ENCODE data around the gene GPR137B. TPM values are rescaled to one million over a fixed set of nuclear protein-coding genes. Genes with fewer than 3 reads are reported as not detected.

GPR137B gene
- total and polyA plus RNA-seq, 12 donors, result 3.4 to 30.0 (median 13.7) TPM

GRCh38 chr1:236120721-236121153 is 21.6 kb upstream of the GPR137B start:
- intact Hi-C loops (cut with DNase I), result no loop called here
- no peaks in the 10 kb centered on the region for H3K4me1 ChIP-seq (replicated peaks in 1 of 2)
- 45 to 61% (median 52%) methylated on average over 9 to 10 of the region's 10 CpGs for WGBS, 4 donors
- H3K9me3 ChIP-seq (replicated peaks in 1 of 3), result no peaks in the 10 kb centered on the region
- H3K27me3 ChIP-seq, result no peaks in the 10 kb centered on the region
- no peak overlapping the region for H3K4me3 ChIP-seq
- TF ChIP-seq CTCF (IDR thresholded peaks at IDR 0.05) (no peak), POLR2A (IDR thresholded peaks at IDR 0.05) (no peak)
- no peak for DNase-seq
- no peak overlapping the region for H3K27ac ChIP-seq
- H3K36me3 ChIP-seq (replicated peaks in 1 of 2), result no peaks in the 10 kb centered on the region

GRCh38 chr1:236122176-236122575 is 20.2 kb upstream of the GPR137B start:
- Histone ChIP-seq H3K4me1 (replicated peaks in 1 of 2) (no peaks in the 10 kb centered on the region), H3K27me3 (no peaks in the 10 kb centered on the region), H3K36me3 (replicated peaks in 1 of 2) (no peaks in the 10 kb centered on the region), H3K4me3 (no peak overlapping the region), H3K9me3 (replicated peaks in 1 of 3) (no peaks in the 10 kb centered on the region), H3K27ac (no peak overlapping the region)
- intact Hi-C loops (cut with DNase I), result no loop called here
- 85 to 96% (median 90%) methylated on average over 7 of the region's 7 CpGs for WGBS, 4 donors
- DNase-seq, result no peak
- TF ChIP-seq CTCF (IDR thresholded peaks at IDR 0.05) (no peak), POLR2A (IDR thresholded peaks at IDR 0.05) (no peak)

GRCh38 chr1:236123563-236123962 is 18.8 kb upstream of the GPR137B start:
- intact Hi-C loops (cut with DNase I), result no loop called here
- Histone ChIP-seq H3K4me1 (replicated peaks in 1 of 2) (no peaks in the 10 kb centered on the region), H3K27ac (no peak overlapping the region), H3K36me3 (replicated peaks in 1 of 2) (no peaks in the 10 kb centered on the region), H3K27me3 (no peaks in the 10 kb centered on the region), H3K9me3 (replicated peaks in 1 of 3) (no peaks in the 10 kb centered on the region), H3K4me3 (no peak overlapping the region)
- TF ChIP-seq POLR2A (IDR thresholded peaks at IDR 0.05), result no peak
- TF ChIP-seq CTCF (IDR thresholded peaks at IDR 0.05), result no peak
- no peak for DNase-seq
- WGBS, 4 donors, result 74 to 88% (median 80%) methylated on average over 6 of the region's 6 CpGs

GRCh38 chr1:236124965-236125364 is 17.4 kb upstream of the GPR137B start:
- Histone ChIP-seq H3K4me3 (no peak overlapping the region), H3K9me3 (replicated peaks in 1 of 3) (no peaks in the 10 kb centered on the region), H3K4me1 (replicated peaks in 1 of 2) (no peaks in the 10 kb centered on the region), H3K27ac (no peak overlapping the region), H3K36me3 (replicated peaks in 1 of 2) (no peaks in the 10 kb centered on the region), H3K27me3 (no peaks in the 10 kb centered on the region)
- TF ChIP-seq CTCF (IDR thresholded peaks at IDR 0.05), result no peak
- no peak for TF ChIP-seq POLR2A (IDR thresholded peaks at IDR 0.05)
- DNase-seq, result no peak
- 60 to 85% (median 78%) methylated on average over 1 to 2 of the region's 2 CpGs for WGBS, 4 donors
- intact Hi-C loops (cut with DNase I), result no loop called here

All from adrenal gland (tissue), 12 donors.